IMR-90 (cell line): ENCODE data around the gene GMPR. TPM values are rescaled to one million over a fixed set of nuclear protein-coding genes. Genes with fewer than 3 reads are reported as not detected.

ENCODE experiments used
- ATAC-seq: fragments of 200-7000 bp; cut with Tn5 transposase; 2 replicates; pipeline ENCODE4 v1.9.1; 2020; ENCODE audit warnings: low read depth, mild to moderate bottlenecking, moderate library complexity
- BruUV-seq: library from RNA; stranded (reverse); fragments of 400-500 nt; replicated peaks from 2 replicates; lab custom pipeline; 2021; lab: Mats Ljungman, UMichigan
- CTCF ChIA-PET: fragments of 300-600 bp; formaldehyde crosslinking; extraction: SDS; loops from one replicate; lab custom pipeline; 2021; ENCODE audit warnings: antibody characterized with exemption; lab: Yijun Ruan, JAX
- POLR2A ChIA-PET: fragments of 300-600 bp; sonication (Branson Sonifier 250); formaldehyde crosslinking; loops from one replicate; lab custom pipeline; 2022; ENCODE audit warnings: antibody characterized with exemption; ENCODE audit not compliant: unreplicated experiment; lab: Charles Lee
- DNase-seq: peaks from one replicate; pipeline ENCODE4 v3.0.0; 2013
- H2AFZ ChIP-seq: replicated peaks from 2 replicates; pipeline ENCODE3; 2013; ENCODE audit warnings: low read length, mild to moderate bottlenecking; ENCODE audit not compliant: poor library complexity
- H2AK5ac ChIP-seq: 2 replicates; pipeline ENCODE4 v1.6.1; 2013; ENCODE audit warnings: low read depth, low read length, inconsistent platforms
- H2AK9ac ChIP-seq: replicated peaks from 2 replicates; pipeline ENCODE3; 2013; ENCODE audit warnings: mild to moderate bottlenecking, low read depth, low read length, moderate library complexity; ENCODE audit not compliant: poor library complexity
- H2BK120ac ChIP-seq: 2 replicates; pipeline ENCODE4 v1.6.1; 2013; ENCODE audit warnings: low read depth, low read length, inconsistent platforms
- H2BK15ac ChIP-seq: 3 replicates; pipeline ENCODE4 v1.6.1; 2013; ENCODE audit warnings: low read depth, low read length, inconsistent platforms
- H2BK20ac ChIP-seq: 2 replicates; pipeline ENCODE4 v1.6.1; 2013; ENCODE audit warnings: low read depth, mild to moderate bottlenecking, inconsistent platforms, low read length, moderate library complexity
- H2BK5ac ChIP-seq: 2 replicates; pipeline ENCODE4 v1.6.1; 2013; ENCODE audit warnings: mild to moderate bottlenecking, low read depth, low read length, inconsistent platforms; ENCODE audit not compliant: poor library complexity, severe bottlenecking
- H3K14ac ChIP-seq: replicated peaks from 2 replicates; pipeline ENCODE4 v1.6.1; 2013; ENCODE audit warnings: low read depth, low read length, inconsistent platforms
- H3K18ac ChIP-seq: 2 replicates; pipeline ENCODE4 v1.6.1; 2013; ENCODE audit warnings: low read depth, low read length, control low read depth
- H3K23ac ChIP-seq: 2 replicates; pipeline ENCODE4 v1.6.1; 2013; ENCODE audit warnings: low read depth, low read length, inconsistent platforms
- H3K27ac ChIP-seq: 2 replicates; pipeline ENCODE4 v1.5.1; 2013; ENCODE audit warnings: mild to moderate bottlenecking, control low read depth, low read length; ENCODE audit not compliant: insufficient read depth
- H3K27me3 ChIP-seq: 2 replicates; pipeline ENCODE4 v1.6.1; 2013; ENCODE audit warnings: low read length; ENCODE audit not compliant: control insufficient read depth, insufficient read depth
- H3K36me3 ChIP-seq: 2 replicates; pipeline ENCODE4 v1.6.1; 2013; ENCODE audit warnings: low read length, mixed read lengths; ENCODE audit not compliant: control insufficient read depth, insufficient read depth
- H3K4ac ChIP-seq: 2 replicates; pipeline ENCODE4 v1.6.1; 2013; ENCODE audit warnings: low read depth, low read length, inconsistent platforms
- H3K4me1 ChIP-seq: 2 replicates; pipeline ENCODE4 v1.6.1; 2013; ENCODE audit warnings: low read length, mixed read lengths; ENCODE audit not compliant: control insufficient read depth, insufficient read depth
- H3K4me2 ChIP-seq: 2 replicates; pipeline ENCODE4 v1.6.1; 2013; ENCODE audit warnings: low read depth, mild to moderate bottlenecking, control low read depth, low read length, moderate library complexity
- H3K4me3 ChIP-seq: 2 replicates; pipeline ENCODE4 v1.5.1; 2013; ENCODE audit warnings: low read depth, mild to moderate bottlenecking, control low read depth, low read length, moderate library complexity; ENCODE audit not compliant: insufficient read depth
- H3K56ac ChIP-seq: 2 replicates; pipeline ENCODE4 v1.6.1; 2013; ENCODE audit warnings: low read length, inconsistent platforms; ENCODE audit not compliant: insufficient read depth; ENCODE audit errors: extremely low read depth
- H3K79me1 ChIP-seq, 2 experiments: 2 replicates each; pipeline ENCODE4 v1.6.1; 2013; ENCODE audit warnings: low read length in 2 of 2, inconsistent platforms in 1 of 2, low read depth in 1 of 2
- H3K9ac ChIP-seq: 2 replicates; pipeline ENCODE4 v1.6.1; 2013; ENCODE audit warnings: low read depth, low read length, control low read depth
- H3K9me1 ChIP-seq: 2 replicates; pipeline ENCODE4 v1.6.1; 2013; ENCODE audit warnings: low read length, inconsistent platforms; ENCODE audit not compliant: insufficient read depth
- H3K9me3 ChIP-seq: 2 replicates; pipeline ENCODE4 v1.6.1; 2013; ENCODE audit warnings: low read length; ENCODE audit not compliant: control insufficient read depth, insufficient read depth
- H4K20me1 ChIP-seq: 2 replicates; pipeline ENCODE4 v1.6.1; 2013; ENCODE audit warnings: low read length, inconsistent platforms; ENCODE audit not compliant: insufficient read depth
- H4K5ac ChIP-seq: 2 replicates; pipeline ENCODE4 v1.6.1; 2013; ENCODE audit warnings: mild to moderate bottlenecking, low read depth, low read length, control low read depth
- H4K8ac ChIP-seq, 2 experiments: 2 replicates each; pipeline ENCODE4 v1.6.1; 2013; ENCODE audit warnings: low read depth in 2 of 2, low read length in 2 of 2, control low read depth in 1 of 2, inconsistent platforms in 1 of 2
- H4K91ac ChIP-seq: 2 replicates; pipeline ENCODE4 v1.6.1; 2013; ENCODE audit warnings: low read depth, low read length, inconsistent platforms; ENCODE audit not compliant: insufficient read depth
- BHLHE40 ChIP-seq: fragments of 150-350 bp; IDR thresholded peaks from 2 replicates; pipeline ENCODE4 v1.6.1; 2016; ENCODE audit warnings: mild to moderate bottlenecking, low read depth, low read length
- CHD1 ChIP-seq: IDR thresholded peaks from 2 replicates; pipeline ENCODE4 v1.6.1; 2012; ENCODE audit warnings: low read depth, low read length, improper control_type of control experiment
- MAZ ChIP-seq: IDR thresholded peaks from 2 replicates; pipeline ENCODE4 v1.6.1; 2012; ENCODE audit warnings: low read depth, mild to moderate bottlenecking, low read length, improper control_type of control experiment, moderate library complexity, borderline replicate concordance
- NFE2L2 ChIP-seq: fragments of 150-350 bp; IDR thresholded peaks from 2 replicates; pipeline ENCODE4 v1.6.1; 2016; ENCODE audit warnings: low read depth, mild to moderate bottlenecking, low read length
- POLR2A ChIP-seq: IDR thresholded peaks from 2 replicates; pipeline ENCODE4 v1.6.1; 2012; ENCODE audit warnings: mild to moderate bottlenecking, low read depth, low read length
- RCOR1 ChIP-seq: IDR thresholded peaks from 2 replicates; pipeline ENCODE4 v1.6.1; 2012; ENCODE audit warnings: mild to moderate bottlenecking, low read length, improper control_type of control experiment; ENCODE audit not compliant: insufficient replicate concordance
- RFX5 ChIP-seq: IDR thresholded peaks from 2 replicates; pipeline ENCODE4 v1.8.0; 2012; ENCODE audit warnings: low read depth, mild to moderate bottlenecking, low read length, moderate library complexity
- SMC3 ChIP-seq: fragments of 150-350 bp; IDR thresholded peaks from 2 replicates; pipeline ENCODE4 v1.6.1; 2016; ENCODE audit warnings: low read depth, mild to moderate bottlenecking, antibody characterized with exemption, low read length, moderate library complexity
- WGBS, 2 experiments: methylation state at CpG; one replicate each; pipeline versions ENCODE4 v1.1.5 to v1.1.7; 2013; ENCODE audit warnings: missing lambda C conversion rate in 2 of 2; ENCODE audit not compliant: insufficient read length in 1 of 2; ENCODE audit errors: extremely low coverage in 2 of 2; 5-methylcytosine and 5-hydroxymethylcytosine counted together
- dilution Hi-C: fragments of 300-500 bp; cut with HindIII; formaldehyde crosslinking; loops from one replicate; pipeline ENCODE4 v1.14.3; 2018; ENCODE audit warnings: low sequenced_read_pairs; ENCODE audit not compliant: unreplicated experiment
- in situ Hi-C: fragments of 300-500 bp; cut with MboI; formaldehyde crosslinking; loops from 3 replicates; pipeline ENCODE4 v1.14.3; 2019; ENCODE audit warnings: low sequenced_read_pairs, inconsistent platforms, mixed read lengths
- intact Hi-C: fragments of 100-400 bp; cut with micrococcal nuclease; formaldehyde crosslinking; loops from 2 replicates; pipeline ENCODE4 v1.10.0; 2022
- polyA plus RNA-seq, 3 experiments: library from polyadenylated mRNA; depleted of rRNA; stranded (reverse); fragments of >200 nt; gene quantifications; 2 replicates each; pipeline ENCODE4 v1.2.3, GENCODE V29; 2012; ENCODE audit warnings: low replicate concordance in 1 of 3
- total RNA-seq: library from RNA; depleted of rRNA; stranded (reverse); fragments of >200 nt; gene quantifications from 2 replicates; pipeline ENCODE4 v1.2.3, GENCODE V29; 2012
- TF ChIP-seq, protein P1 (sequence below): conservative IDR thresholded peaks from 2 replicates; pipeline ENCODE4 v1.5.1; 2012; ENCODE audit warnings: mild to moderate bottlenecking, low read depth, low read length, improper control_type of control experiment
- TF ChIP-seq, protein P2 (sequence below): fragments of 150-350 bp; IDR thresholded peaks from 2 replicates; pipeline ENCODE4 v1.6.1; 2017; ENCODE audit warnings: mild to moderate bottlenecking, antibody characterized with exemption, low read length, low read depth
- TF ChIP-seq, protein P3 (sequence below): fragments of 150-350 bp; IDR thresholded peaks from 2 replicates; pipeline ENCODE4 v1.6.1; 2016; ENCODE audit warnings: low read depth, mild to moderate bottlenecking, low read length, moderate library complexity, borderline replicate concordance

GMPR gene
- total and polyA plus RNA-seq, 2 of the 4 experiments (the other 2 are of a cell fraction): 6.3 to 8.6 TPM

DNA sequence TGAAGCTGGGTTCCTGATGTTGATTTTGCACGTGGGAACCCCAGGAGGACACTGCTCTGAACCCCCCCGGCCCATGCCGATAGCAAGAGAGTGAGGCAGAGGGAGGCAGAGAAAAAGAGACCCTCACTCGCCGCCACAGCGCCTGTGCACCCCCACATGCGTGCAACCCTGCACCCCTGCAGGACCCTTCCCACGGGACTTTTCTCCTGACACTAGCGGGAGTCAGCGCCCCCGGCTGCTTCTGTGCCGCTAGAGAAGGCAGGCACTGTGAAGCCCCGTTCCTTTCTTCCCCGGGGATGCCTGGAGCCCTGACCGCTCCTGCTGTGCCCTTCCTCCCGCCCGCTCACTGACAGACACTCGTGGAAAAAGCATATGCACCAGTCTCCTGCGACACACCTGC lies 67.4 kb downstream of the GMPR start (continued):
- TF ChIP-seq, protein P1, sequence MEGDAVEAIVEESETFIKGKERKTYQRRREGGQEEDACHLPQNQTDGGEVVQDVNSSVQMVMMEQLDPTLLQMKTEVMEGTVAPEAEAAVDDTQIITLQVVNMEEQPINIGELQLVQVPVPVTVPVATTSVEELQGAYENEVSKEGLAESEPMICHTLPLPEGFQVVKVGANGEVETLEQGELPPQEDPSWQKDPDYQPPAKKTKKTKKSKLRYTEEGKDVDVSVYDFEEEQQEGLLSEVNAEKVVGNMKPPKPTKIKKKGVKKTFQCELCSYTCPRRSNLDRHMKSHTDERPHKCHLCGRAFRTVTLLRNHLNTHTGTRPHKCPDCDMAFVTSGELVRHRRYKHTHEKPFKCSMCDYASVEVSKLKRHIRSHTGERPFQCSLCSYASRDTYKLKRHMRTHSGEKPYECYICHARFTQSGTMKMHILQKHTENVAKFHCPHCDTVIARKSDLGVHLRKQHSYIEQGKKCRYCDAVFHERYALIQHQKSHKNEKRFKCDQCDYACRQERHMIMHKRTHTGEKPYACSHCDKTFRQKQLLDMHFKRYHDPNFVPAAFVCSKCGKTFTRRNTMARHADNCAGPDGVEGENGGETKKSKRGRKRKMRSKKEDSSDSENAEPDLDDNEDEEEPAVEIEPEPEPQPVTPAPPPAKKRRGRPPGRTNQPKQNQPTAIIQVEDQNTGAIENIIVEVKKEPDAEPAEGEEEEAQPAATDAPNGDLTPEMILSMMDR: no peak
- TF ChIP-seq BHLHE40 (no peak), MAZ (no peak), CHD1 (no peak)

DNA sequence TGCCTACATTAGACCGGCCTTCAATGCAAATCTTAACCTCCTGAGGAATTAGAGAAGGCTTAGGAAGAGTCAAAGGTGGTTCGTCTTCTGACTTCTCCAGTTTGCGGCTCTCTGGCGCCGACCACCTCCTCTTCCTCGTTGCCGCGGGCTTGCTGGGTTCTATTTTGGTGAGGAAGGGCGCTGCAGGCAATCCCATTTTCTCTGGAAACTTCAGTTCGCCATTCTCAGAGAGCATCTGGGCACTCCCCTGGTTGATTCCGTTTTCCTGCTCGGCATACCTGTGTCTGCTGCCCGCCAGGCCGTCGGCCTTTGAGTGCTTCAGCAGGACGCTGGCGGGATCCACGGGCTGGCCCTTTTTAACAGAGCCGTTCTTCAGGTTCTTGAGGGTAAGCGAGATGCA lies 67.9 kb downstream of the GMPR start:
- Histone ChIP-seq H3K4me3 (no peak overlapping the region), H2BK15ac (no peak overlapping the region), H4K91ac (no peak overlapping the region), H2BK5ac (no peak overlapping the region), H3K27me3 (no peaks in the 10 kb centered on the region), H2AK5ac (no peak overlapping the region), H3K4ac (no peak overlapping the region), H2BK20ac (no peak overlapping the region), H4K20me1 (no peaks in the 10 kb centered on the region), H3K23ac (no peak overlapping the region), H3K27ac (no peak overlapping the region), H3K36me3 (peaks cover 25% of the 10 kb centered on the region), H2BK120ac (no peak overlapping the region), H3K79me1 (0 out of 4 replicates have a peak, but pooled peaks cover 0 to 2% of the 10 kb centered on the region in 2 experiments), H4K8ac (no peak overlapping the region), H3K9me1 (no peaks in the 10 kb centered on the region), H3K9ac (no peak overlapping the region), H3K14ac (no peak overlapping the region), H3K18ac (no peak overlapping the region), H2AFZ (no peak overlapping the region), H3K4me2 (no peak overlapping the region), H3K4me1 (no peaks in the 10 kb centered on the region), H2AK9ac (no peak overlapping the region), H4K5ac (no peak overlapping the region), H3K9me3 (no peaks in the 10 kb centered on the region), H3K56ac (no peak overlapping the region)
- ATAC-seq (no peak), DNase-seq (no peak)
- dilution Hi-C loops: no loop called here
- WGBS, 2 experiments: 86% methylated on average over 12 of the region's 20 CpGs; no CpG with 5 or more reads in 1 of the 2 experiments
- POLR2A ChIA-PET: no interaction called here
- CTCF ChIA-PET: no interaction called here
- no TSS peak for BruUV-seq
- in situ Hi-C loops: no loop called here
- intact Hi-C loops: no loop called here
- TF ChIP-seq, protein P2, sequence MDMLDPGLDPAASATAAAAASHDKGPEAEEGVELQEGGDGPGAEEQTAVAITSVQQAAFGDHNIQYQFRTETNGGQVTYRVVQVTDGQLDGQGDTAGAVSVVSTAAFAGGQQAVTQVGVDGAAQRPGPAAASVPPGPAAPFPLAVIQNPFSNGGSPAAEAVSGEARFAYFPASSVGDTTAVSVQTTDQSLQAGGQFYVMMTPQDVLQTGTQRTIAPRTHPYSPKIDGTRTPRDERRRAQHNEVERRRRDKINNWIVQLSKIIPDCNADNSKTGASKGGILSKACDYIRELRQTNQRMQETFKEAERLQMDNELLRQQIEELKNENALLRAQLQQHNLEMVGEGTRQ: no peak
- TF ChIP-seq RFX5 (no peak), RCOR1 (no peak), NFE2L2 (no peak), POLR2A (no peak), CHD1 (no peak), BHLHE40 (no peak), SMC3 (no peak)
- TF ChIP-seq, protein P3, sequence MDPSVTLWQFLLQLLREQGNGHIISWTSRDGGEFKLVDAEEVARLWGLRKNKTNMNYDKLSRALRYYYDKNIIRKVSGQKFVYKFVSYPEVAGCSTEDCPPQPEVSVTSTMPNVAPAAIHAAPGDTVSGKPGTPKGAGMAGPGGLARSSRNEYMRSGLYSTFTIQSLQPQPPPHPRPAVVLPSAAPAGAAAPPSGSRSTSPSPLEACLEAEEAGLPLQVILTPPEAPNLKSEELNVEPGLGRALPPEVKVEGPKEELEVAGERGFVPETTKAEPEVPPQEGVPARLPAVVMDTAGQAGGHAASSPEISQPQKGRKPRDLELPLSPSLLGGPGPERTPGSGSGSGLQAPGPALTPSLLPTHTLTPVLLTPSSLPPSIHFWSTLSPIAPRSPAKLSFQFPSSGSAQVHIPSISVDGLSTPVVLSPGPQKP: no peak
